Stimulated activated CD4-positive, alpha-beta T cell treated with anti-CD3 and anti-CD28 coated beads, Interleukin-12 subunit alpha, Interleukin-12 subunit beta, amount 100 ng/mL, for 24 hours (primary cell): ENCODE data around the gene HOXD12.

Source experiments
- DNase-seq, 2 experiments: peaks; one replicate each; pipeline ENCODE4 v3.0.0-alpha.2; 2020; ENCODE audit warnings: low read depth in 2 of 2

The HOXD12 gene

DNA sequence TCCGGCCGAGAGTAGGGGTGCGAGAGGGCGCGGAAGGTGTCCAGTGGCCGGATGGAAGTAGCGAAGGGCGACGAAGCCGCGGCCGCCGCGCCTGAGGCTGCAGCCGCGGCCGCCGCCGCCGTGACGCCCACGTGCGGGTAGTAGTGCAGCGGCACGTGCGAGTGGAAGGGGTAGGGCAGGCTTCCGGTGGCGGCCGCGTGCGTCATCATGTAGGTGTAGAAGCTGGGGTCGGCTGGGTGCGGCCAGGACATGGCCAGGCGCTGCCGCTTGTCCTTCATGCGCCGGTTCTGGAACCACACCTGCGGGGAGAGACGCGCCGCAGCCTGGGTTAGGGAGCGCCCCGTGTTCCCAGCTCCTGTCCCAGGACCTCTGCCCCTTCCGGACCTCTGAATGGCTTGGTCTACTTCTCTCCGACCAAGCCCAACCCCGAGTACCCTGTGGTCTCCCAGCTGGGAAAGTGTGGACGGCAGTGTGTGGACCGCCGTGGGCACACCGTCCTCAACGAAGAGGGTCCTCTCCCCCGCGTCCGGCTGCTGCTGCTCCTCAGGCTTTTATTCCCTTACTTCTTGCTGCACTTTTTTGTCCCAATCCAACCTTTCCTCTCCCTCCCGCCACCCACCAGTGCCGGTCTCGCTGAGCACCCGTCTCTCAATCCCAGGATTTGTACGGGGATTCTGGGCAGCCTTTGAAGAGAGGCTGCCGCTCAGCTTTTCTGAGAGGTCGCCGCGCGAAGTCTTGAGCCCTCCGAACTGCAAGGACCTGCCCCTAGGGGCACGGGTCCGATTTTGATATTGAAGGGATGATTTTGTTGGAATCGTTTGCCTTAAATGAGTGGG, 18.8 kb upstream of the HOXD12 start:
- DNase-seq, result no peak

DNA sequence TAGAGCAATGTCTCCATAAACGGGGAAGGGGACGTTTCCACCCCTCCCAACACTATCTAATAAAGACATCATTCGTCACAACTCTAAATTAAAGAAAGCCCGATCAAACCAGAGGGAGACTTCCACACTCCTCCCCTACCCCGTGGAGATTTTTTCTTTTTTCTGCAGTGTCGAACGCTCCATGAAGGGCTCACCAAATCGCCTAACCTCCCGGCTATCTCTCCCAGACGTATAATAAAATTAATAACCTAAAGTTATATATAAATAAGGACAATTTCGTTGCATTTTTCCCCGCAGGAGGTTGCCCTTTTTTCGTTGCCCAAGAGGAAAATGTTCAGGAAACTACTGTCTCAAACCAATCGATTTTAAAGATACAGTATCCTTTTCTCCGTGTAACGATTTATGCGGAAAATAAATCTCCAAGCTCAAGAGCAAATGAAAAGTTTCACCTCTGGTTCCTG, 18.2 kb upstream of the HOXD12 start:
- DNase-seq, result no peak

DNA sequence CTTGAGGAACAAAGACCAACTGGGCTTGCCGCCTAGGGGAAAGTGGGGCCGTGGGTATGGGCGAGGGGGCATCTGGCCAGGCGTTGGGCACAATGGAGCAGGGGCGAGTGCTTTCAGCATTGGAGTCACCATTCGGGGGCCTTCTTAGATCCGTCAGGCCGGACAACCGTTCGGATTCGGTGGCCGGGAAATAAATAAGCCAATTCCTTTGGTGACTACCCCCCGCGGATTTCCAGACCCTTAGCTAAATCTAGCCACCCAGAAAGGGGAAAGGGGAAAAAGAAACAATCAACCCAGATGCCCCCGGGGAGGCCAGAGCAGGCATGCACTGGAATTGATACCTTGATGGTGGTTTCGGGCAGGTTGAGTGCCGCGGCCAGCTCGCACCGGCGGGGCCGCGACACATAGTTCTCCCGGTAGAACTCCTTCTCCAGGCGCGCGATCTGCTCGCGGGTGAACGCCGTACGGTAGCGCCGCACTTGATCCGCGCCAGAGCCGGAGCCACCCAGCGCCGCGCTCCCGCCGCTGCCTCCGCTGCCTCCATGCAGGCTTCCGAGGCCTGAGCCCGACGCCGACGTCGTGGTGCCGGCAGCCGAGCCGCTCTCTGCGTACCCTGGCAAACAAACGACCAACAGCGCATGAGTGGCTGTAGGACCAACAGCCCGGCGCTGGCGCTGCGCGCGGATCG, 17.6 kb upstream of the HOXD12 start:
- DNase-seq, result no peak

DNA sequence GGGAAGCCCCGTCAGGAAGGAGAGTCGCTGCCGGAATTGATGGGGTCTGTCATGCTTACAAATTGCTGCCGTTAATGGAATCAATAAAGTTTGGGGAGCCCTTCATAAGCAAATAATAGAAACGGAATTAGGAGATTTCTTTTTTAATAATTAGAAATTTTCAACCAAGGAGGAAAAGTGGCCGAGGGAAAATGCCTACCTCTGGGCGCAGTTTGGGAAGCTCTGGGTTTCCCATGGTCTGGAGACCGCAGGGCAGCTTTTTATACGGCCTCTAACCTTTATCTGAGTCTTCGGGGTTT, 17.1 kb upstream of the HOXD12 start:
- DNase-seq, result no peak

DNA sequence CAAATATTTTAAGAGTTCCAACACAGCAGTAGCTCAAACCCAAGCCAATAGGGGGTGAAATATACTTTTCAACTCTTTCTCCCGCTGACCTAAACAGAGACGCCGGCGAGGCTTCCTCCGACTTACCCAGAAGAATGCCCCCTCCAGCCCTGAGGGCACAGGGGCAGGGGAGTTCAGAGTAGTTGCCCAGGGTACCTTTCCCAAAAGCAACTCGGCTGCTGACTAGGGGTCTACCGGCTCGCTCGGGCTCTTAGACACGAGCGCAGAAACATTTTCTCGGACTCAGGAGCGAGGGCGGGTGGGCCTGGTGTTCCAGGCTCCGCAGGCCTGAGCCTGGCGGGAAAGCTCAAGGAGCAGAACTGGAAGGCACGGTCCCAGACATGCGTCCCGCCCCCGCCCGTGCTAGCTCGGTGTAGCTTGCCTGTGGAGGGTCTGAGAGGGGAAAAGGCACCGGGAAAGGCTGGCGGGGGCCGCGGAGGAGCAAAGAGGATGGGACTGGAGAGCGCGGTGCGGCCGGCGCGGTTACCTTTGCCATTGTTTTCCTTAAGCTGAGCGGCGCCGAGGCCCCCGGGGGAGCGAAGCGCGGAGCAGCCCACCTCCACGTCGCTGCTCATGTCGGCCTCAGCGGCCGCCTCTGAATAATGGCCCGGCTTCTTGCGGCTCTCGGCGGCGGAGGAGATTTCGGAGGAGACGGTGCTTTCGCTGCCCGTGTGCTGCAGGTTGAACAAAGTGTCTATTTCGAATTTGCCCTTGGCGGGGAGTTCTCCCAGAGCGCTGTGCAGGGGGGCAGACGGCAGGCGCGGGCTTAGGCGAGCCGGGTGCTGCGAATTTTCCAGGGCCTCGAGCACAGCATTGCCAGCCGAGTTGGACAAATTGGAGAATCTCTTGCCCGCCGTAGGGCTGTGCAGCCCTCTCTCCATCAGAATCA, 16.5 kb upstream of the HOXD12 start:
- DNase-seq, result no peak

DNA sequence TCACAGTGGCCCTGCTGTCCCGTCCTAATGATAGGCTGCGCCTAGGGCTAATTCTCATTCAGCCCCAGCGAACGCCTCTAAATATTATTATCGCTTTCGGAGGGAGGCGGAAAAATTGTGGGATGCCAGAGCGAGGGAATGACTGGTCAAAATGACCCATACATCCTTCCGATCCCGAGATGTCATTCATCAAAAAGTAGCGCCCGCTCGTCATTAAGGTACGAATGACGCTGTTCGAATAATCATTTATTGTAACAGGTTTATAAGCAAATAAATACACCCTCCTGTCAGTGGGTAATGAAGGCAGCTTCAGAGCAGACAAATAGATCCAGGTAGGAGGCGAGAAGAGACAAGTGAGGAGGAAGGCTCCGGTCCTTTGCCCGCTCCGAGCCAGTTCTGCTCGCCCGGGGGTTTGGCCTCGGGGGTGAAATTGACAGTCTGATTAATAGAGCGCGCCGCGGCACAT, 15.8 kb upstream of the HOXD12 start, which contains the start of gene EVX2:
Gene EVX2, minus strand, starts transcription at position 167 of the 466 bp plus-strand sequence. CDS start 186 bp downstream, outside the sequence.
- DNase-seq, result no peak

DNA sequence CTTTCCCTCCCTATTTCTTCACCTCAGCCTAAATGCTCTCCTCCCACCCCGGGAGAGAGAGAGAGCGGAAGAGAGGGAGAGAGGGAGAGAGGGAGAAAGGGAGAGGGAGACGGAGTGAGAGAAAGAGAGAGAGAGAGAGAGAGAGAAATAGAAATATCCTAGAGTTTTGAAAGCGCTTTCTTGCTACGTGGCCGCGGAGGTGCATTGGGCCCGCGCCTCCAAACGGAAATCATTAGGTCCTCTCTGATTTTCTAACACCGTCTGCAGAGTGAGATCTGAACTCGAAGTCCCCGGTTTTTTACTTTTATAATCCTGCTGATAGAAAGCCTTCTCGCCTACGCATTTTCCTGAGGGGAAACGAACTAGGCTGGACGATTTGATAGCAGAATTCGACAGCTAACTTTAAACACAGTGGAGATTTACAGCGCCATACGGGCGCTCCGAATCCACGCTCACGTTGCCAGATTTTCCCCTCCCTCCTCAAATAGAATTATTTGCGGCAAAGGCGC, 14.9 kb upstream of the HOXD12 start:
- DNase-seq, result no peak

DNA sequence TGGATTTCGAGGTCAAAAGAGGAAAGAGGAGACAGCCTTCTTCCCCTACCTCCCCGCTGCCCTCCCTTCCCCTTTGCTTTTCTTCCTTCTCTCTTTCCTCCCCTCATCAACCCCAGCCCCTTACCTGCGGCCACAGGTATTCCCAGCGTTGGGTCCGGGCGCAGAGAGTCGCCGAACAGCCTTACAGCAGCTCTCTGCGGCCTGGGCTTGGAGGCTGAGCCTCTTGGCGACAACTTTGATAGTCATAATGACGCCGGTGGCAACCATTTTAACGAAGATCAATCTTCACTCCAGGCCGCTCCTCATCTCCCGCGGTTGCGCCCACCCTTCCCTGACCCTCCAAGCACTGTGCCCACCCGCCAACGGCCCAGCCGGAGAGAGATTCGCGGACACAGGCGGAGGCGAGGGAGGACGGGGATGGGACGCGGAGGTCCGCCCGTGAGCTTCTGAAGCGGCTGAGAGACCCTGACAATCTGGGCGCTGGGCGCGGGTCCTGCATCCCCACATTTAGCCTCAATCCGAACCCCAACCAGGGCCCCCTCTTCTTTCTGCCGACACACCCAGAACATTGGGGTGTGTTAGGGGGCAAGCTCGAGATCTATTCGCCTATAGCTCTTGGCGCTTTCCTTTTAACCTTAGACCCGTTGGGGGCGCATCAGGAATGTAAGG, 14.3 kb upstream of the HOXD12 start:
- no peak for DNase-seq

DNA sequence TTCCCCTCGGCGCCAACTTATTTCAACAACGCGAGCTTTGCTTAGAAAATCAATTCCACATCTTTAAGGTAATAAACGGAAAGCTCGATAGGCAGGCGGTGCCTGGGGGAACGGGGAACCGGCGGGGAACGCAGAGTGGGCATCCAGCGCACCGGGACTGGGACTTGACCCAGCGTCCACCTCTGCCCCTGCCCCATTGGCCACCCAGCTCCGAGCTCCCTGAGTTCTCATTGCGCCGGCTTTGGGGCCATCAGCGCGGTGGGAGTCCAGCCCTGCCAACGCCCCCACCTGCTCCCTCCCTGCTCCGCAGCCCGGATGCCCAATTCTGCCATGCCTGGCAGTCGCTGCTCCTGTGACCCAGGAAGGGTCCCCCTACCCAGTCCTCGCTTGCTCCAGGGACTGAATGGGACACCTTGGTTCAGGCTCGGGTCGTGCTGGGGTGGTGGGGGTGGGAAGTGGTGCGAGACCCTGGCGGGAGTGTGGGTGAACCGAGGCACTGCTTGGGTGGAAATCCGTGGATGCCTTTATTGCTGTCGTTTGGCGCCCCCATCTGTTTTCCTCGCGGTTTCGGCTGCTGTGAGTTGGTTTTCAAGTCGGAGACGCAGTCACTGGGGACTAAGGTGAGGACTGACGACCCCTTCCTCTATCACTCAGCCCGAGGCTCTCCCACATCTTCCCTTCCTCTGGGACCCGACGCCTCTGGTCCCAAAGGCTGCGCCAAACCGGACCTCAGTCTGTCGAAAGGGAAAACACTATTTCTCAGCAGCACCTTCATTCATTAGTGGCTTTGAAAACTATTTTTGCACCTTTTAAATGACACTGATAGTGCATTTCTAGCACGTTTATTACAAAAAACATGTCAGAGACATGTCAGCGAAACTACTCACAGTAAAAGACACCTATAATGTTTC, 13.5 kb upstream of the HOXD12 start:
- no peak for DNase-seq

DNA sequence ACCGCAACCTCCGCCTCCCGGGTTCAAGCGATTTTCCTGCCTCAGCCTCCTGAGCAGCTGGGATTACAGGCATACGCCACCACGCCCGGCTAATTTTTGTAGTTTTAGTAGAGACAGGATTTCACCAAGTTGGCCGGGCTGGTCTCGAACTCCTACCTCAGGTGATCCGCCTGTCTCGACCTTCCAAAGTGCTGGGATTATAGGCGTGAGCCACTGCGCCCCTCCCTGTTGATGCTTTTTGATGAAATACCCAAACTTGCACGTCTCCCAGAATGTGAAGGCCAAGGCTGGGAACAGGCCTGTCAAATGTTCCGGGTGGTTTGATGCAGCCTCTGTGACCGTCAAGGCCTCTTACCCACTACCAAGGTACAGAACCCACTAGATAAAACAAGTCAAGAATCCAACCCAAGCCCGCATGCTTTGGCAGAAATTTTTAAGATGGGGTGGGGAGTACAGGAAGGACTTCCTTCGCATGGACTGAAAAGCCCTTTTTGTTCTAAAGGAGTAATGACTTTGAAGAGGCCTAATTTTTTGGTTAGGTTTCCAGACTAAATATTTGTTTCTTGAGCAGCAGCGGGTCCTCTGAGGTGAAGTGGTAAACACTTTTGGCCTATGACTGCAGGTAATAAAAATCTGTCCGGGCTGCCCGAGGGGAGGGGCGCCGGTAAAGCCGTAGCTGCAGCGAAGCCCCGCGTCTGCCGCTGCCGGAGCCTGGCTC, 12.1 kb upstream of the HOXD12 start:
- no peak for DNase-seq

DNA sequence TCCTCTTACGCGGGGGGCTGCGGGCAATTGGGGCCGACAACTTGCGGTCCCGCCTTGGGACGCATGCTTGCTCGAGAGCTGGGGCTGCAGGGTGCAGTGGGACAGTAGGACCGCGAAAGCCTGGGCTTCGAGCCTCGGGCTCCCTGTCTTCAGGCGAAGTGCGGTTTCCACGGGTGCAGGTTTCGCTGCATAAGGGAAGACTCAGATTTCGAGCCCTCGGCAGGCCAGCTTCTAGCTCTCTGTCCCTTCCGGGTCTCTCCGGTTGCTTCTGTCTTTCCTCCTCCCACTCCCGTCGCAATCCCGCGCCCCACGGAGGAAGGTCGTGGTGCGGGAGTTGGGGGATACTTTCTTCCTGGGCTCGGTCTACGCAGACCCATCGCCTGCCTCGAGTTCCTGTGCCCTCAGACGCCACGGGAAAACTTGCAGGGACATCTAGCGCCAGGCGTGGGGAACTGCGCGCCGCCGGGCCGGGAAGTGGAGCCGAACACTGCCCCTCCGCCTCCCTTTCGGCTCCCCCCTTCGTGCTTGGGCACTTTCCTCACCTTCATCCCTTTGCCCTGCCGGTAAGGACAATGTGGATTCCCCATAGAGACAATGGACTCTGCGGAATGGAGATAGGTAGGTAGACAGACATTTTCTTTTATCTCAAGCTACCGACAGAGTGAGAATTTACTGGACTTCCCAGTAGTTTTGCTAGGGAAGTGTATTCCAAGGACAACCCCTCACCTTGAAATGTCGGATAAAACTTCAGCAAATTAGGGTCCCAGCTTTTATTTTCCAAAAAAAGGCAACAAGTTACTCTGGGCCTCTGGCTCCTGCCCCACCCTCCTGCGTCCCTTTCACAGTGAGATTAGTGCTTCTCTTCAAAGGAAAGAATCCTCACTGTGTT, 11.3 kb upstream of the HOXD12 start:
- no peak for DNase-seq

DNA sequence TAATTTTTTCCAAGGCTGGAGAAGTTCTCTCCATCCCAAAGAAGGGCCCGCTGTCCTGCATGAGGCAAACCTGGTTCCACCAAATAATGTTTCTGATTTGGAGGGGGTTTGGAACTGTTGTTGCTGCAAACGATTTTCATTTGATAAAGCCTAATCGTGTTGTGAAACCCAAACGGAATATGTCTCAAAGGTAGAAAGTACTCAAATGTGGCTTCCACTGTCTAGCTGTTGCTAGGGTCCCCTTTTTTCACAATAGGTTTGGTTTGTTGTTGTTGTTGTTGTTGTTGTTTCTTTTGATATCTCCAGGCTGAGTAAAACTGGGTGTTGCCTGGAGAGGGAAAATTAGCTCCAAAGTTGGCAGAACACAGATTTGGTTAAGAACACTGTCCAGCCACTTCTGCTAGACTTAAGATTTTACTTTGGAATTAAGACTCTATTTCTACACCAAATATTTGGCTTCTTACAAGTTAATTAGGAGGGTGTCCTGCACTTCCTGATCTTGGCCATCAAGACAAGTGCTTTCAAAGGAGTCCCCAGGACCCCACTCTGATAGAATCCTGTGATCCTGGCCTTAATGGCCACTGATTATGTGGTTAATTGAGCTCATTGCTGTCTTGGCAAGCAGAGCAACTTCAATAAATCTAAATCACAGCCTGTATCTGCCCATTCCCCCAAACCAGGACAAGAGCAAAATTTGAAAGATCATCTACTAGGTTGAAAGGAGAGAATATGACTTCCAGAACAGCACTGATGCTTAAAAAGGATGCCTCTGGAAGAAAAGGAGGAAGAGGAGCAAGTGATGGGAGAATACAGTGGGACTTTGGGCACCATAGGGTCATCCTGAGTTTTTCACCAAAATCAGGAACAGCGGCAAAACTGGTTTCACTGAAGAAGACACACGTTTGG, 10.4 kb upstream of the HOXD12 start:
- DNase-seq, result no peak

DNA sequence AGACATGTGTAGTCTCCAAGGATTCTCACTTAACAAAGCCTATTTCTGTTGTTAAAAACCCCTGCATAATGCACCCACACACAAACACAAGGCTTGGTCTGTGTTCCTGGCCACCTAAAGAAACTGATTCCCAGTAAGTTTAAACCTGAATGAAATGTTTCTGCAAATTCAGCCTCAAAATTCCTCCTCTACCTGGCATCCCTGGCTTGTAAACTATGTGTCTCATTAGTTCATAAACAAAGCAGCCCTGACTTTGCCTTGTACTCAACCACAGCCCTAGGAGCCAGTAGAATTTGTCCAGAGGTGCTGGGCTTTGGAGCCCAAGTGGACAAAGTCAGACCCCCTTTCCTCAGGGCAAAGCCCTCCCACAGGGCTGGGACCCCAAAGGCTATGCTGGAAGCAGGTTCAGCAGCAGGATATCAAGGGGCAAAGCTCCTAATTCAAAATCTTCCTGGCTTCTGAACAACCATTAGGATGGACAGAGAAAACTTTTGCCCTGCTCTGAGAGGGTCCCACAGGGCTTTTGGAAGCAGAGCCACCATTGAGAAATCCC, 9.7 kb upstream of the HOXD12 start:
- no peak for DNase-seq

DNA sequence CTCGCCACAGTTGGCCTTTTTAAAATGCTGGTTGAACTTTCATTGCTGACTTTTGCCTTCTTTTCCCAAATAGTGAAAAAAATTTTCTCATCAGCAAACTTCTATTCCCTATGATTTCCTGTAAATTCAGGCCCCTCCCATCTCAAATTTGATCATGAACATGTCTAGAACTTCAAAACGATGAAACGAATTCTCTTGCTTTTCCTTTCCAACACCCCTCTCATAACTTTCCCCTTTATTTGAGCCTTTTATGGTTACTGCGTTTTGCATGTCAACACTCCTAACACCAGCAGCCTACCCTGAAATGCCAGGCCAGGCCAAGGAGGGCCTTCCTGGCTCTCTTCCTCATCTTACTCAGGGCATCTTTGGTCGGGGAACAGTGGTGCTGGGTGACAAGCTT, 8.7 kb upstream of the HOXD12 start:
- DNase-seq, result no peak

DNA sequence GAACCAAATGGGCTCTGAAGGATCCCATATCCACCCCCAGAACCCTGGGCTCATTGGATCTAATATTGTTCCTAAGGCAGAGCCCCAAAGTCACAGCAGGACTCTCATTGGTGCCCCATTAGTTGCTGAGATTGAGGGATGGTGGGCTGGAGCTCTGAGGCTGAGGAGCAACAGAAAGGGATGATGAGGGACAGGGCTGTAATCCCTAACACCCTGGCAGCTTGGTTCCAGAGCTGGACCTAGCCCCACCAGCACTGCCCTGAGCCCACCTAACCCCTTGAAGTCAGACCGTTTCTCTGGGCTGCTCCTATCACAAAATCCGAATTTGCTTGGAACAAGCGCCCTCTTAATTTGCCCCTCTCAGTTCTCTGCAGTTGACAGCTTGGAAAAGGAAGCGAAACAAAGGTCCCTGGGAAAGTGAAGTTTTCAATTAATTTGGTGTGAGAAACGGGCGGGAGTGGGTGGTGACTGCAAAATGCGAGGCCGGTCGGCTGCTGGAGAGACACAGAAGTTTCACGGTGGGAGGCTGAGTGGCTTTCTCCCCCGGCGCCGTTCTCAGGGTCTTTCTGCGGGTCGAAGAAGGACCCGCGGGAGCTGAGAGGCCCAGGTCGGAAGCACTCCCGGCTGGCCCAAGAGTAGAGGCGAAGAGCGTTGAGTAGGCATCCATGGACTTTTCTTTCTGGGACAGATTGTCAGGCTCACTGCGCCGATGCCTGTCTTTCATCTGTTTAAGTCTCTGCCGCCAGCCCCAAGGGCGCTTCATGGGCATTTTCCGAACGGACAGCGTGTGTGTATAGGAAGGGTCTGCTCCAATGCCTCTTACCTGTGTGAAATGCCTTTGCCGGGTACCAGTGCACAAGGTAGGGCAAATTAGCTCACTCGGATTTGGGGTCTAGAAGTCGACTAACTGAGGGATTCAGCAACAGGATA, 8.0 kb upstream of the HOXD12 start:
- DNase-seq, result no peak
